GM12873 (cell line): Measurements from ENCODE around the gene PKD1L1.

Experiments used
- TF ChIP-seq, protein P1 (sequence below): IDR thresholded peaks from 2 replicates; pipeline ENCODE4 v1.5.1; 2012; ENCODE audit warnings: low read depth, mild to moderate bottlenecking, moderate library complexity, low read length, control low read depth; ENCODE audit not compliant: insufficient read depth; ENCODE audit errors: missing control alignments

The PKD1L1 gene

DNA sequence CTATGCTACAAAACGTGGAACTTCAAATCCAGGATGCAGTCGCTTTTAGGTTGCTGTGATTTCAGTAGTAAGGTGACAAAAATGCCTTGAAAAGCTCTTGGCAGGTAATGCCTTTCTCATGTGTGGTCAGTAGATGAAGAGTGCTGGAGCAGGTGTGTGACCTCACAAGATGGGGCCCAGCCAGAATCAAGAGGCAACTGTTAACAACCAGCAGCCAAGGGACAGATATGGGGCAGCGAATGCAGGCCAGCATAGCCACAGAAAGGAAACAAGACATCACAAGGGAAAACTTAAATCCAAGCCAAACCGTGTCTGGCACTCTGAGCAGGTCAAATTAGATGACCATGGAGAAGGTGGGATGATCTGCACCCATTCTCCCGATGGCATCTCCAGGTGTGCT lies 18.9 kb upstream of the PKD1L1 start:
- TF ChIP-seq, protein P1, sequence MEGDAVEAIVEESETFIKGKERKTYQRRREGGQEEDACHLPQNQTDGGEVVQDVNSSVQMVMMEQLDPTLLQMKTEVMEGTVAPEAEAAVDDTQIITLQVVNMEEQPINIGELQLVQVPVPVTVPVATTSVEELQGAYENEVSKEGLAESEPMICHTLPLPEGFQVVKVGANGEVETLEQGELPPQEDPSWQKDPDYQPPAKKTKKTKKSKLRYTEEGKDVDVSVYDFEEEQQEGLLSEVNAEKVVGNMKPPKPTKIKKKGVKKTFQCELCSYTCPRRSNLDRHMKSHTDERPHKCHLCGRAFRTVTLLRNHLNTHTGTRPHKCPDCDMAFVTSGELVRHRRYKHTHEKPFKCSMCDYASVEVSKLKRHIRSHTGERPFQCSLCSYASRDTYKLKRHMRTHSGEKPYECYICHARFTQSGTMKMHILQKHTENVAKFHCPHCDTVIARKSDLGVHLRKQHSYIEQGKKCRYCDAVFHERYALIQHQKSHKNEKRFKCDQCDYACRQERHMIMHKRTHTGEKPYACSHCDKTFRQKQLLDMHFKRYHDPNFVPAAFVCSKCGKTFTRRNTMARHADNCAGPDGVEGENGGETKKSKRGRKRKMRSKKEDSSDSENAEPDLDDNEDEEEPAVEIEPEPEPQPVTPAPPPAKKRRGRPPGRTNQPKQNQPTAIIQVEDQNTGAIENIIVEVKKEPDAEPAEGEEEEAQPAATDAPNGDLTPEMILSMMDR = no peak

DNA sequence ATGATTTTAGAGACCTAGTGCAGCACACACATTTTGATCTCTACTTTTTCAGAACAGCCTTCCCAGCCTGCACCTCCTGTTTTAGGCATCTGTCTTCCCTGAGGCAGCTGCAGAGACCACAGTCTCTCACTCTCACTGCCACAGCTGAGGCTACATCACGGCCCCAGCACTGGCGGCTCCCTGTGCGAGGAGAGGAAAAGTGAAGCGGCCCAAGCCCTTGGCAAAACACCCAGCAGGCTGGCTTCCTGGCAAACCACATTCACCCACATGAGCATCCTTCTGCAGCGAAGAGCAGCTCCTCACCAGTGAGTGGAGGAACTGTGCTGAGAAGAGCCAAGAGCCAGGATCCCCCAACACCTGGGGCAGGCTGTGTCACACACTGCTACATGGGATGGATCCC lies 17.2 kb upstream of the PKD1L1 start:
- TF ChIP-seq, protein P1 = no peak

DNA sequence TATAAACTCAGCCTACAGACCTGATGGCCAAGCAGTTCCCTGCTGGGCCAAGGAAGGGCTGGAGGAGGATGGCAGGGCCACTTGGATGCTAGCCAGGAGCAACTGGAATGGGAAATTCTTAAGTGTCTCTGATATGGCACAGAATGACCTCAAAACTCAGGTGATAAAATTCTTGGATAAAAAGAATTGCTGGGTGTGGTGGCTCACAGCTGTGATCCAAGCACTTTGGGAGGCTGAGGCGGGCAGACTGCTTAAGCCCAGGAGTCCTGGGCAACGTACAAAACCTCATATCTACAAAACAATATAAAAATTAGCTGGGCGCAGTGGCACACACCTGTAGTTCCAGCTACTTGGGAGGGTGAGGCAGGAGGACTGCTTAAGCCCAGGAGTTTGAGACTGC lies 14.0 kb upstream of the PKD1L1 start:
- TF ChIP-seq, protein P1 = no peak

DNA sequence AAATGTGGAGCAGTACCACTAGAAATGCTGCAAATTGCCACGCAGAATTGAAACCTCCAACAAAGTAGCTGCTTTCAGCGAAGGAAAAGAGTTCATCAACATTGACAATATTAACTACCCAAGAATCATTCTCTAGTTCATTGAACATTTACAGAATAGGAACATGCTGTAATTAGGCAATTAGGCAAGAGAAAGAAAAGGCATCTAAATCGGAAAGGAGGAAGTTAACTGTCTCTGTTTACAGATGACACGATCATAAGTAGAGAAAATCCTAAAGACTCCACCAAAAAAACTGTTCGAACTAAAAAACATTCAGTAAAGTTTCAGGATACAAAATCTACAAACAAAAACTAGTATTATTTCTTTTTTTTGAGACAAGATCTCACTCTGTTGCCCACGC lies 8.9 kb upstream of the PKD1L1 start:
- TF ChIP-seq, protein P1 = no peak

DNA sequence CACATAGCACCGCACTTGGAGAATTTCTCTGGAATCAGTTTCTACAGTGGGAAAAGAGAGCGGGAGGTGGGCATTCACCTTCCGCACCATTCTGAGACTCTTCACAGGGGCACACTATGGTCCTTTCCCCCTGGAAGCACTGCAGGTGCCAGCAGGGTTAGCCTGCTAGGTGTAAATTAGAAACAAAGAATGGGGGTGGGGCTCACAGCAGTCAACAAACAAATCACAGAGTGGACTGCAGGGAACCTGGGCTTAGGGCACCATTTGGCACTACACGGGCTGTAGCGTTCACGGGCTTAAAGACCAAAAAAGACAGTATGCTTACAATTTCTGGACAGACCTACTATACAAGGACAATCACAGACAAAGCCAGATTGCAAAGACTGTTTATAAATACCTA lies 8.0 kb upstream of the PKD1L1 start:
- TF ChIP-seq, protein P1 = no peak

DNA sequence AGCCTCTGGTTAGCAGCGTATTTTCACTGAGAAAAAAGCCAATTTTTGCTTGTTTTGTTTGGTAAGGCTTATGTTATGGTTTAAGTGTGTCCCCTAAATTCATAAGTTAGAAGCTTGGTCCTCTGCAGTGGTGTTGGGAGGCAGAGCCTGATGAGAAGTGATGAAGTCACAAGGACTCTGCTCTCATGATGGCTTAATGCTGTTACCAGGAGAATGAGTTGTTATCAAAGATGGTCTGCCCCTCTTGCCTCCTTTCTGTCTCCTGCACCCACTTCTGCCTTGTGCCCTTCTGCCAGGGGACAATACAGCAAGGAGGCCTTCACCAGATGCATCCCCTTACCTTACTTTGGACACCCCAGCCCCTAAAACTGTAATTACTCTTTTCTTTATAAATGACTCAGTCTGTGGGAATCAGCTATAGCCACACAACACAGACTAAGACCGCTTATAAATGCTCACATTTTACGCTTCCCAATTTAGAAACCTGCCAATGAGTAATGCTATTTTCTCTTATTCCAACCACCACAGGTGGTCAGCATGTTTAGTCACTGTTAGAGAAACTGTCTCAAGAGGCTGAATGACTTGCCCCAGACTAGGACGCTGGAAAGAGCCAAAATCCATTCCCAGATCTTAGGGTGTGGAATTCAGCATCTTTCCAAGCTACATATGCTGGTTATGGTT lies 6.1 kb upstream of the PKD1L1 start:
- TF ChIP-seq, protein P1 = no peak

DNA sequence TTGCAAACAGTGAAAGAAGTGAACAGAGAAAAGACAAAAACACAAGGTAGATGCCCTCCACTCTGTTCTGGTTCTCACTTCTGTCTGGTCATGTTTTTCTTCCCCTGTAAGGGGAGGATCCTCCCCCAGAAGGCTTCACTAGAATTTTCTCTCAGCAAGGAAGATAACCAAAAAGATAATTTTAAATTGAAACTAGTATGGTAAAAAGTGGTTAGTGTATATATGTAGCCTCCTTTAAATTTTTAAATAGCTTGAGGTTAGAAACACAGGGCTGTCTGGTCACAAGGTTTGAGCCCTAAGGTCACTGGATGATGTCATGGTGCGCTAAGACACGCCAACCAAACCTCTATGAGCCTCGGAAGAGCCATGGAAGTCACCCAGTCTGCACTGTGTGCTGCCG lies 5.6 kb upstream of the PKD1L1 start:
- TF ChIP-seq, protein P1 = no peak

DNA sequence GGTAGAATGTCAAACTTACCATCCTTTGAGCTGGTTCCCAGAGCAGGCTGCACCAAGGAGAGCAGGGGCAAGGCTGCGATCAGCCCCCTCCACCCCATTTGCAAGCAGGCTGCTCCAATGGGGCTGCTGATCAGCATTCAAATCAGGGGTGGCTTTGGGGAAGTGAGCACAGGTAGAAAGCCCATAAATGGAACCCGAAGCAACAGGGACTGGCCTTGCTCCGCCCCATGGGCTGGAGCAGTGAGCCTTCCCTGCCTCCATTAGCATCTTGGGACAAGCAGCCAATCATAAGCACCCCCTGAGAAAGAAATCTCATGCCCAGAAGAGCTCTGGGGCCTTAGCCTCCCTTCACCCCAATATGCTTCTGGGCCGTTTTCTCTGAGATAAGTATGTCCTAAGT lies 4.0 kb upstream of the PKD1L1 start:
- TF ChIP-seq, protein P1 = no peak
